SK-N-SH (cell line): ENCODE measurements around the gene GATA2. TPM values are rescaled to one million over a fixed set of nuclear protein-coding genes. Genes with fewer than 3 reads are reported as not detected.
A peak's percentile ranks its signal among the peaks of the same experiment; 100 is the strongest.

Experiments
- CTCF ChIA-PET: fragments of 300-600, 350-600 bp; formaldehyde crosslinking; extraction: SDS; loops from one replicate; lab custom pipeline; 2021; lab: Yijun Ruan, JAX
- POLR2A ChIA-PET: fragments of 350-600 bp; sonication (Branson Sonifier 250); formaldehyde crosslinking; extraction: SDS; loops from one replicate; lab custom pipeline; 2020; ENCODE audit warnings: antibody characterized with exemption, inconsistent platforms; lab: Yijun Ruan, JAX
- DNase-seq: peaks from one replicate; pipeline ENCODE4 v3.0.0; 2012
- H2AFZ ChIP-seq: fragments of 200-600 bp; sonication (generic); 2 replicates; pipeline ENCODE4 v1.8.1; 2016; ENCODE audit warnings: antibody characterized with exemption, mild to moderate bottlenecking, low read depth
- H3F3A ChIP-seq: fragments of 200-600 bp; sonication (generic); replicated peaks from 2 replicates; pipeline ENCODE3; 2016; ENCODE audit warnings: antibody characterized with exemption, mild to moderate bottlenecking; ENCODE audit not compliant: insufficient read depth
- H3K27ac ChIP-seq, 2 experiments: fragments of 200-500 bp in 1 of 2; fragments of 200-600 bp in 1 of 2; sonication (Bioruptor generic) in 1 of 2; sonication (generic), shearing (Covaris generic) in 1 of 2; 2 replicates each; pipeline versions ENCODE4 v1.5.1 to v1.6.1; 2014 to 2016; ENCODE audit warnings: low read depth in 2 of 2, inconsistent platforms in 1 of 2, low read length in 1 of 2, mild to moderate bottlenecking in 1 of 2, mixed read lengths in 1 of 2
- H3K27me3 ChIP-seq: fragments of 200-600 bp; sonication (generic), shearing (Covaris generic); 2 replicates; pipeline ENCODE4 v1.6.1; 2016; ENCODE audit warnings: mixed run types; ENCODE audit not compliant: insufficient read depth
- H3K36me3 ChIP-seq, 2 experiments: fragments of 200-500 bp in 1 of 2; fragments of 200-600 bp in 1 of 2; sonication (Bioruptor generic) in 1 of 2; sonication (generic) in 1 of 2; replicated peaks in 1 of 2; 2 replicates each; pipeline versions ENCODE3 to v1.5.1; 2014 to 2016; ENCODE audit warnings: low read length in 1 of 2, mild to moderate bottlenecking in 1 of 2; ENCODE audit not compliant: insufficient read depth in 2 of 2, control insufficient read depth in 1 of 2
- H3K4me1 ChIP-seq, 2 experiments: fragments of 200-500 bp in 1 of 2; fragments of 200-600 bp in 1 of 2; sonication (Bioruptor generic) in 1 of 2; sonication (generic), shearing (Covaris generic) in 1 of 2; 2 replicates each; pipeline versions ENCODE4 v1.5.1 to v1.6.1; 2014 to 2016; ENCODE audit warnings: low read depth in 1 of 2, low read length in 1 of 2, mixed run types in 1 of 2; ENCODE audit not compliant: insufficient read depth in 2 of 2, control insufficient read depth in 1 of 2
- H3K4me2 ChIP-seq: fragments of 200-600 bp; sonication (generic), shearing (Covaris generic); 2 replicates; pipeline ENCODE4 v1.6.1; 2017; ENCODE audit warnings: mixed run types
- H3K4me3 ChIP-seq, 2 experiments: fragments of 200-500 bp in 1 of 2; fragments of 200-600 bp in 1 of 2; sonication (Bioruptor generic) in 1 of 2; sonication (generic), shearing (Covaris generic) in 1 of 2; 2 replicates each; pipeline versions ENCODE4 v1.5.1 to v1.8.1; 2014 to 2016; ENCODE audit warnings: low read depth in 2 of 2, inconsistent platforms in 1 of 2, low read length in 1 of 2, mild to moderate bottlenecking in 1 of 2, mixed read lengths in 1 of 2, moderate library complexity in 1 of 2
- H3K79me2 ChIP-seq: fragments of 200-600 bp; sonication (generic); 2 replicates; pipeline ENCODE4 v1.8.1; 2017; ENCODE audit warnings: mild to moderate bottlenecking; ENCODE audit not compliant: insufficient read depth
- H3K9ac ChIP-seq: fragments of 200-600 bp; sonication (generic); 2 replicates; pipeline ENCODE4 v1.6.1; 2017; ENCODE audit warnings: mixed run types
- H3K9me2 ChIP-seq: fragments of 200-600 bp; sonication (generic); 2 replicates; pipeline ENCODE4 v1.6.1; 2017; ENCODE audit warnings: mixed run types
- H3K9me3 ChIP-seq: fragments of 200-600 bp; sonication (generic); 2 replicates; pipeline ENCODE4 v1.6.1; 2017; ENCODE audit warnings: mixed run types, mild to moderate bottlenecking, moderate library complexity
- H4K20me1 ChIP-seq: fragments of 200-600 bp; sonication (generic); 2 replicates; pipeline ENCODE4 v1.6.1; 2017; ENCODE audit warnings: mild to moderate bottlenecking, mixed run types; ENCODE audit not compliant: insufficient read depth
- ELF1 ChIP-seq: IDR thresholded peaks from 2 replicates; pipeline ENCODE4 v1.4.0; 2012
- EP300 ChIP-seq, 2 experiments: IDR thresholded peaks; 2 replicates each; pipeline versions ENCODE4 v1.4.0 to v1.6.1; 2012; ENCODE audit warnings: borderline replicate concordance in 1 of 2, low read depth in 1 of 2, low read length in 1 of 2
- FOSL2 ChIP-seq: IDR thresholded peaks from 2 replicates; pipeline ENCODE4 v1.4.0; 2012; ENCODE audit warnings: low read depth, mild to moderate bottlenecking, moderate library complexity, borderline replicate concordance
- FOXJ3 ChIP-seq: sonication (generic); formaldehyde crosslinking; IDR thresholded peaks from 2 replicates; pipeline ENCODE4 v1.5.1; 2020; ENCODE audit warnings: mild to moderate bottlenecking, missing genetic modification reagents
- GATA2 ChIP-seq: sonication (generic); formaldehyde crosslinking; IDR thresholded peaks from 2 replicates; pipeline ENCODE4 v1.5.0; 2020; ENCODE audit warnings: mild to moderate bottlenecking, missing genetic modification reagents
- MAX ChIP-seq: IDR thresholded peaks from 2 replicates; pipeline ENCODE4 v1.4.0; 2012; ENCODE audit warnings: low read depth
- PBX3 ChIP-seq: IDR thresholded peaks from 2 replicates; pipeline ENCODE4; 2012
- REST ChIP-seq: IDR thresholded peaks from 2 replicates; pipeline ENCODE4 v1.6.1; 2012; ENCODE audit warnings: mild to moderate bottlenecking, low read depth, low read length, moderate library complexity
- SMC3 ChIP-seq: IDR thresholded peaks from 2 replicates; pipeline ENCODE4 v1.6.1; 2012; ENCODE audit warnings: low read depth, low read length, improper control_type of control experiment
- TCF12 ChIP-seq: IDR thresholded peaks from 2 replicates; pipeline ENCODE4 v1.4.0; 2012
- YY1 ChIP-seq: IDR thresholded peaks from 2 replicates; pipeline ENCODE4 v1.4.0; 2012; ENCODE audit warnings: low read depth, mild to moderate bottlenecking
- ZBTB33 ChIP-seq: IDR thresholded peaks from 2 replicates; pipeline ENCODE4 v1.4.0; 2012; ENCODE audit warnings: low read depth, borderline replicate concordance
- WGBS: methylation state at CpG from one replicate; pipeline ENCODE4 v1.1.6; 2017; ENCODE audit warnings: low lambda C conversion rate; 5-methylcytosine and 5-hydroxymethylcytosine counted together
- polyA plus RNA-seq, 3 experiments: library from polyadenylated mRNA; depleted of rRNA; stranded (reverse); fragments of >200 nt; gene quantifications; 2 replicates each; pipeline ENCODE4 v1.2.3, GENCODE V29; 2012
- TF ChIP-seq, protein P1 (sequence below): fragments of 200-600 bp; sonication (generic); IDR thresholded peaks from 2 replicates; pipeline ENCODE4 v1.6.1; 2017; ENCODE audit warnings: antibody characterized with exemption, mild to moderate bottlenecking, moderate library complexity

Gene GATA2
- polyA plus RNA-seq, 1 of the 3 experiments (the other 2 are of a cell fraction): 5.5 TPM

DNA sequence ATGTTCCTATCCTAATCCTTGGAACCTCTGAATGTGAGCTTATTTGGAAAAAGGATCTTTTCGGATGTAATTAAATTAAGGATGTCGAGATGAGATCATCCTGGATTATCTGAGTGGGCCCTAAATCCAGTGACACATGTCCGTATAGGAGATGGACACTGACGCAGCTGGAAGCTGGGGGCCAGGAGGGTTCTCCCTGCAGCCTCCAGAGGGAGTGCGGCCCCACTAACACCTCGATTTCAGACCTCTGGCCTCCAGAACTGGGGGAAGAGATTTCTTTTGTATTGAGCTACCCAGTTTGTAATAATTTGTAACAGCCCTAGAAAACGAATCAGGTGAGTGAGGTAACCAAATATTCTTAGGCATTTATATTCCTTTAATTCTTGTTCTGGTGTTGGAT, 28.8 kb downstream of the GATA2 start:
- H3K9me3 ChIP-seq: no peaks in the 10 kb centered on the region
- WGBS: 37% methylated on average over 7 of the region's 7 CpGs
- no peak overlapping the region for H3K27ac ChIP-seq
- no peak for DNase-seq
- ChIA-PET POLR2A (interaction anchor here (1.0 to 3.8 kb wide), 2 partner anchors 31 to 53 kb away, joined by 3 to 16 read pairs; no protein-coding TSS in a partner anchor), CTCF (interaction anchor here (0.9 to 4.9 kb wide), 8 partner anchors 9 to 71 kb away, joined by 3 to 29 read pairs (median 4); no protein-coding TSS in a partner anchor)
- H3K4me3 ChIP-seq: no peak overlapping the region
- no peaks in the 10 kb centered on the region for H3K9me2 ChIP-seq
- H3K9ac ChIP-seq: no peak overlapping the region
- no peak overlapping the region for H3K4me2 ChIP-seq
- no peaks in the 10 kb centered on the region for H3F3A ChIP-seq
- H3K36me3 ChIP-seq: no peaks in the 10 kb centered on the region
- H4K20me1 ChIP-seq: no peaks in the 10 kb centered on the region
- no peaks in the 10 kb centered on the region for H3K79me2 ChIP-seq
- H3K27me3 ChIP-seq: peaks cover 5% of the 10 kb centered on the region; the same call in 1 of the 2 replicates
- peaks cover 0 to 58% of the 10 kb centered on the region in 2 experiments; a peak in 1 of 4 replicates for H3K4me1 ChIP-seq
- no peak overlapping the region for H2AFZ ChIP-seq
- TF ChIP-seq, protein P1, sequence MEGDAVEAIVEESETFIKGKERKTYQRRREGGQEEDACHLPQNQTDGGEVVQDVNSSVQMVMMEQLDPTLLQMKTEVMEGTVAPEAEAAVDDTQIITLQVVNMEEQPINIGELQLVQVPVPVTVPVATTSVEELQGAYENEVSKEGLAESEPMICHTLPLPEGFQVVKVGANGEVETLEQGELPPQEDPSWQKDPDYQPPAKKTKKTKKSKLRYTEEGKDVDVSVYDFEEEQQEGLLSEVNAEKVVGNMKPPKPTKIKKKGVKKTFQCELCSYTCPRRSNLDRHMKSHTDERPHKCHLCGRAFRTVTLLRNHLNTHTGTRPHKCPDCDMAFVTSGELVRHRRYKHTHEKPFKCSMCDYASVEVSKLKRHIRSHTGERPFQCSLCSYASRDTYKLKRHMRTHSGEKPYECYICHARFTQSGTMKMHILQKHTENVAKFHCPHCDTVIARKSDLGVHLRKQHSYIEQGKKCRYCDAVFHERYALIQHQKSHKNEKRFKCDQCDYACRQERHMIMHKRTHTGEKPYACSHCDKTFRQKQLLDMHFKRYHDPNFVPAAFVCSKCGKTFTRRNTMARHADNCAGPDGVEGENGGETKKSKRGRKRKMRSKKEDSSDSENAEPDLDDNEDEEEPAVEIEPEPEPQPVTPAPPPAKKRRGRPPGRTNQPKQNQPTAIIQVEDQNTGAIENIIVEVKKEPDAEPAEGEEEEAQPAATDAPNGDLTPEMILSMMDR: peak; percentile 16; the same call in 1 of the 2 replicates
- no peak for TF ChIP-seq PBX3

DNA sequence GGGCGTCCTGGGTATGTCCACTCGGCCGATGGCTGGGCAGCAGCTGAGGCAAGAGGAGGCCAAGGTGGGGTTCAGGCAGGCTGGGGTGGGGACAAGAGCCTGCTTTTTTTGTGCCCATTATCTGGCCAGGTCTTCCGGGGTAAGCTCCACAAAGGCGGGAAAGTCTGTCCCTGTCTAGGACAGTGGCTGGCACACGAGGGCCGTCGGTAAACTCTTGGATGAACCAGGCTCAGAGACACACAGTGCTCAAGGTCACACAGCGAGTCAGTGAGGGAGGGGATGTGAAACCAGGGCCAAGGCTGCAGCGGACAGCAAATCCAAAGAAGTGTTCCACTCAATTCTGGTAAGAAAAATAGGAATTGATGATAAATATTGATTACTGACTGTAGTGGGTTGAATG, 29.2 kb downstream of the GATA2 start:
- H3K9ac ChIP-seq: no peak overlapping the region
- no peaks in the 10 kb centered on the region for H4K20me1 ChIP-seq
- peaks cover 0 to 58% of the 10 kb centered on the region in 2 experiments; a peak in 1 of 4 replicates for H3K4me1 ChIP-seq
- H3K4me2 ChIP-seq: no peak overlapping the region
- no peaks in the 10 kb centered on the region for H3K9me2 ChIP-seq
- no peaks in the 10 kb centered on the region for H3F3A ChIP-seq
- peaks cover 5% of the 10 kb centered on the region; the same call in 1 of the 2 replicates for H3K27me3 ChIP-seq
- no peak overlapping the region for H3K27ac ChIP-seq
- ChIA-PET CTCF (interaction anchor here (0.6 to 4.9 kb wide), 10 partner anchors 10 to 70 kb away, joined by 3 to 29 read pairs (median 4); no protein-coding TSS in a partner anchor), POLR2A (interaction anchor here (1.0 to 3.8 kb wide), 3 partner anchors 19 to 53 kb away, joined by 3 to 16 read pairs (median 9); no protein-coding TSS in a partner anchor)
- H2AFZ ChIP-seq: no peak overlapping the region
- no peaks in the 10 kb centered on the region for H3K9me3 ChIP-seq
- no peak for TF ChIP-seq FOXJ3 (CRISPR knock-in tag)
- no peak for TF ChIP-seq ELF1
- no peak for TF ChIP-seq GATA2 (CRISPR knock-in tag)
- no peak for TF ChIP-seq SMC3
- no peak for TF ChIP-seq FOSL2
- TF ChIP-seq MAX: no peak
- no peak for TF ChIP-seq REST
- TF ChIP-seq ZBTB33: no peak
- TF ChIP-seq EP300 (IDR thresholded peaks at IDR 0.05; ENCODE audit: borderline replicate concordance in 1 of 2, low read depth in 1 of 2, low read length in 1 of 2): no peak
- no peak for TF ChIP-seq TCF12
- TF ChIP-seq YY1: no peak
- no peaks in the 10 kb centered on the region for H3K79me2 ChIP-seq
- WGBS: 84% methylated on average over 10 of the region's 10 CpGs
- no peak for DNase-seq
- no peak overlapping the region for H3K4me3 ChIP-seq
- no peaks in the 10 kb centered on the region for H3K36me3 ChIP-seq
